Breast epithelium (tissue), 4 donors: ENCODE measurements around the gene STAM. TPM values are rescaled to one million over a fixed set of nuclear protein-coding genes. Genes with fewer than 3 reads are reported as not detected.

Experiments
- DNase-seq, 2 donors: peaks; one replicate each; pipeline ENCODE4 v3.0.0-alpha.2; 2019; ENCODE audit warnings: low spot score in 2 of 2
- H3K27ac ChIP-seq, 2 donors: fragments of 200-600 bp; sonication (generic) in 1 of 2; one replicate each; pipeline ENCODE4 v1.5.1; 2016 to 2019; ENCODE audit warnings: mild to moderate bottlenecking in 1 of 2
- H3K27me3 ChIP-seq, 2 donors: fragments of 200-600 bp; sonication (generic) in 1 of 2; one replicate each; pipeline versions ENCODE4 v1.5.1 to v1.6.0; 2017 to 2019; ENCODE audit warnings: control low read depth in 1 of 2, mild to moderate bottlenecking in 1 of 2
- H3K36me3 ChIP-seq: fragments of 200-600 bp; one replicate; pipeline ENCODE4 v1.5.1; 2019
- H3K4me1 ChIP-seq, 2 donors: fragments of 200-600 bp; sonication (generic); one replicate each; pipeline ENCODE4 v1.5.1; 2016 to 2019; ENCODE audit warnings: control low read depth in 1 of 2
- H3K4me3 ChIP-seq, 3 donors: fragments of 200-600 bp; sonication (generic); 1 replicate in 2 of 3; 2 replicates in 1 of 3; pipeline ENCODE4 v1.5.1; 2016 to 2019; ENCODE audit warnings: mild to moderate bottlenecking in 3 of 3, moderate library complexity in 2 of 3
- H3K9me3 ChIP-seq, 2 donors: fragments of 200-600 bp; sonication (generic) in 1 of 2; one replicate each; pipeline ENCODE4 v1.5.1; 2016 to 2019; ENCODE audit warnings: control low read depth in 1 of 2
- POLR2A ChIP-seq: fragments of 450-650 bp; IDR thresholded peaks from one replicate; pipeline ENCODE4 v1.6.1; 2016; ENCODE audit warnings: antibody characterized with exemption, mild to moderate bottlenecking, moderate library complexity
- POLR2AphosphoS5 ChIP-seq, 3 donors: sonication (generic); formaldehyde crosslinking; IDR thresholded peaks; one replicate each; pipeline ENCODE4 v1.6.1; 2017; ENCODE audit warnings: antibody characterized with exemption in 3 of 3
- intact Hi-C: fragments of 100-400 bp; cut with DNase I; formaldehyde crosslinking; loops from one replicate; pipeline ENCODE4 v1.15.1; 2023; ENCODE audit warnings: low total_unique reads
- total RNA-seq, 3 donors: library from RNA; depleted of rRNA; stranded (reverse); fragments of >200 nt; gene quantifications; one replicate each; pipeline ENCODE4 v1.1.0, GENCODE V29; 2016
- TF ChIP-seq, protein P1 (sequence below), 3 donors: fragments of 450-650 bp; IDR thresholded peaks; one replicate each; pipeline ENCODE4 v1.5.1; 2016 to 2017; ENCODE audit warnings: antibody characterized with exemption in 3 of 3, mild to moderate bottlenecking in 3 of 3, moderate library complexity in 3 of 3

Gene STAM
- total RNA-seq, 3 donors from 2014 or later: 19.0 to 25.2 (median 22.7) TPM

DNA sequence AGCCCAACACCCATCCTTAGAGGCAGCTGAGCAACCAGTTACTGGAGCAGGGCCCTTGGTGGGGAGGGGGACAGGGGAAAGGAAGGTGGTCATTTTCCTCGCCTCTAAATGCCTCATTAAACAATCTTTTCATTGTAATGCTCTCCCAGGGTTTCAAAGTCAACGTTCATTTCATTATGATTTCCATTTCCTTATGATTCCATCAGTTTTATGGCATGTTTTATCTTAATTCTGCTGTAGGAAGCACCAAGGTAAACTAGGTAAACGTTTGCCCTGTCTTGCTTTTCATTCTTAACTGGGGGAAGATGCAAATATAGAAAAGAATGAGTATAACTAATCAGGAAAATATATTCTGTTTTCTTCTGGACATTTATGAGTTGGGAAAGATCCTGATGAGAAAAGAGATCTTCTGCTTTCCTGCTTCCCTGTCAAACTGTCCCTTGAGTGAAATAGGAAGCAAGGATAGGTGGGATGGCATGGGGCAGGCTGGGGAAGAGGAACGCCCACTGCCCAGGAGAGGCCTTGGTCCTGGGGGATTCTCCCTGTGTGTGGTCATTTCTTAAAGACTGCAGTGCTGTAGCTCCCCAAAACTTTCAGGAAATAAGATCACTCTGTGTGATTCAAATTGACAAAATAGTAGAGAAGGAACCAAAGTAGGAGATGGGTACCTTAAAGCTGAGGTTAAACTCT lies 87.5 kb downstream of the STAM start:
- Histone ChIP-seq H3K4me3 (no peak overlapping the region), H3K9me3 (no peaks in the 10 kb centered on the region), H3K27ac (no peak overlapping the region), H3K4me1 (no peaks in the 10 kb centered on the region), H3K36me3 (no peaks in the 10 kb centered on the region), H3K27me3 (no peaks in the 10 kb centered on the region)
- no peak for DNase-seq
- TF ChIP-seq POLR2AphosphoS5 (IDR thresholded peaks at IDR 0.05): no peak
- TF ChIP-seq, protein P1, sequence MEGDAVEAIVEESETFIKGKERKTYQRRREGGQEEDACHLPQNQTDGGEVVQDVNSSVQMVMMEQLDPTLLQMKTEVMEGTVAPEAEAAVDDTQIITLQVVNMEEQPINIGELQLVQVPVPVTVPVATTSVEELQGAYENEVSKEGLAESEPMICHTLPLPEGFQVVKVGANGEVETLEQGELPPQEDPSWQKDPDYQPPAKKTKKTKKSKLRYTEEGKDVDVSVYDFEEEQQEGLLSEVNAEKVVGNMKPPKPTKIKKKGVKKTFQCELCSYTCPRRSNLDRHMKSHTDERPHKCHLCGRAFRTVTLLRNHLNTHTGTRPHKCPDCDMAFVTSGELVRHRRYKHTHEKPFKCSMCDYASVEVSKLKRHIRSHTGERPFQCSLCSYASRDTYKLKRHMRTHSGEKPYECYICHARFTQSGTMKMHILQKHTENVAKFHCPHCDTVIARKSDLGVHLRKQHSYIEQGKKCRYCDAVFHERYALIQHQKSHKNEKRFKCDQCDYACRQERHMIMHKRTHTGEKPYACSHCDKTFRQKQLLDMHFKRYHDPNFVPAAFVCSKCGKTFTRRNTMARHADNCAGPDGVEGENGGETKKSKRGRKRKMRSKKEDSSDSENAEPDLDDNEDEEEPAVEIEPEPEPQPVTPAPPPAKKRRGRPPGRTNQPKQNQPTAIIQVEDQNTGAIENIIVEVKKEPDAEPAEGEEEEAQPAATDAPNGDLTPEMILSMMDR (IDR thresholded peaks at IDR 0.05): no peak
- no peak for TF ChIP-seq POLR2A
- intact Hi-C loops: loop anchor here (2.0 to 10.0 kb wide), 2 partner anchors 65 to 117 kb away; partner anchors contain the start of gene HACD1

DNA sequence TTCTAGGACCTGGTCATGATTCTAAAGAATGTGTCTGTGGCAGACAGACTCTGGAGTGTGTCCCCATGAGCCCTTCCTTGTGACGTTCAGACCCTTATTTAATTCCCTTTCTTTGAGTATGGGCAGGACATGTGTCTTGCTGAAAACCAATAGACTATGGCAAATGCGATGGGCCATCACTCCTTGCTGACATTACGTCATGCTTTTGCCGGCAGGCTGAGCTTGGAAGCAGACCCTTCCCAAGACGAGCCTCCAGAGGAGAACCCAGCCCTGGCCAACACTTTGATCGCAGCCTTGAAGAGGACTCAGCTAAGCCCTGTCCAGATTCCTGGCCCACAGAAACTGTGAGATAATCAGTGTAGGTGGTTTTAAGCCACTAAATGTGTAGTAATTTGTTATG lies 89.7 kb downstream of the STAM start:
- intact Hi-C loops: loop anchor here (10.0 kb wide), 1 partner anchor 119 kb away; the partner anchor contains the start of gene HACD1
- no peak for TF ChIP-seq POLR2A
- TF ChIP-seq, protein P1 (IDR thresholded peaks at IDR 0.05): no peak
- TF ChIP-seq POLR2AphosphoS5 (IDR thresholded peaks at IDR 0.05): no peak
- H3K36me3 ChIP-seq: no peaks in the 10 kb centered on the region
- H3K27ac ChIP-seq: no peak overlapping the region
- no peaks in the 10 kb centered on the region for H3K27me3 ChIP-seq
- no peak for DNase-seq
- H3K4me3 ChIP-seq: no peak overlapping the region
- no peaks in the 10 kb centered on the region for H3K9me3 ChIP-seq
- no peaks in the 10 kb centered on the region for H3K4me1 ChIP-seq

DNA sequence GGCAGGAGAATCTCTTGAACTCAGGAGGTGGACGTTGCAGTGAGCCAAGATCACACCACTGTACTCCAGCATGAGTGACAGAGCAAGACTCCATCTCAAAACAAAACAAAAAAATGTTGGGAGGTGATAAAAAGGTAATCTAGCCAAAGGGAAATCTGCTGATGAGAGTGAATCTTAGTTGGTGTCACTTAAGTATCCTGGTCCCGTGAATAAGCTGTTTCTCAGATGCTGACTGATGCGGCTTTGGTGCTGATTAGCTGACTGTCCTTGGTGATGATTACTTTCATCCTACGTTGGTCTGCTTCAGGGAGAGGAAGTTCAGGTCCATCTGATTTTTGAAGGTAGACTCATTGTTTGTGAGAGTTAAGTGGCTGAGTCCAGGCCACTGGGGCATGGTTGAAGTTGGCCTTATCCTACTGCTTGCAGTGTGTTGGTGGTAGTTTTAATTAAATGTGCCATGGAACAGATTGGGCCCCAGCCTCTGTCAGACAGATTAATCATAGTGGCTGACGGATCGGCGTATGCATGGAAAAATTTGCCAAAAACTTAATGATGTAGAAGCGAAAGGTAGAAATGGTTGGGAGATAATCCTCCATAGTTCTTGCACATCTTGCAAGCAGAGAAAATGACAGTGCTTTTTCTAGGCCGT lies 90.6 kb downstream of the STAM start:
- intact Hi-C loops: loop anchor here (10.0 kb wide), 1 partner anchor 120 kb away; the partner anchor contains the start of gene HACD1
- H3K4me1 ChIP-seq: no peaks in the 10 kb centered on the region
- no peaks in the 10 kb centered on the region for H3K9me3 ChIP-seq
- no peak overlapping the region for H3K27ac ChIP-seq
- TF ChIP-seq, protein P1 (IDR thresholded peaks at IDR 0.05): no peak
- TF ChIP-seq POLR2AphosphoS5 (IDR thresholded peaks at IDR 0.05): no peak
- TF ChIP-seq POLR2A: no peak
- no peaks in the 10 kb centered on the region for H3K27me3 ChIP-seq
- no peaks in the 10 kb centered on the region for H3K36me3 ChIP-seq
- H3K4me3 ChIP-seq: no peak overlapping the region
- DNase-seq: no peak

DNA sequence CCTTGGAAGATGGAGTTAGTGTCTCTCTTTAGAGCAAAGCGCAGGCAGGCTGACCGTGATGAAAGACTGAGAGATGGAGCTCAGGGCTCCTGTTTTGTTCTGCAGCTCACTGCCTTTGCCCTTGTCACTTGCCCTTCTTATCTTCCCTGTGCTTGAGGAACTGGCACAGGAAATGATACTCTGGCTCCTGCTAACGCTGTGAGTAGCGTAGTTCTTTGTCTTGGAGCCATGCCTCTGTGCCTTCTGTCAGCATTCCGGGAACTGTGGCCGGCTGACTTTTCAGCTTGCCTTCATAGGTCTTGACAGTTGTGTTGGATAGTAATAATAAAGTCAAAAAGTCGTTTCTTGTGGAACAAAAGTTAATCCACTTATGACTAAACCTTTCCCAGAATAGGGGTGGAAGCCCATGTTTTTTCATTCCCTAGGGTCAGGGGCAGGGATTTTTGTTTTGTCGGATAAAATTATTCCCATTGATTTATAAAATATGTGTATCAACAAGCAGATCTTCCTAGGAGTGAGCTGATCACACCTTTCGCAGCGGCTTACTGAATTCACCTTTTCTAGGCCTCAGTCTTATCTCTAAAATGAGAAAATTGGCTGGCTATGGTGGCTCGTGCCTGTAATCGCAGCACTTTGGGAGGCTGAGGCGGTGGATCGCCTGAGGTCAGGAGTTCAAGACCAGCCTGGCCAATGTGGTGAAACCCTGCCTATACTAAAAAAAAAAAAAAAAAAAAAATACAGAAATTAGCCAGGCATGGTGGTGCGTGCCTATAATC lies 91.4 kb downstream of the STAM start:
- Histone ChIP-seq H3K27me3 (no peaks in the 10 kb centered on the region), H3K27ac (no peak overlapping the region), H3K36me3 (no peaks in the 10 kb centered on the region), H3K4me1 (no peaks in the 10 kb centered on the region), H3K4me3 (no peak overlapping the region), H3K9me3 (no peaks in the 10 kb centered on the region)
- no peak for DNase-seq
- TF ChIP-seq POLR2AphosphoS5 (IDR thresholded peaks at IDR 0.05) (no peak), POLR2A (no peak)
- TF ChIP-seq, protein P1 (IDR thresholded peaks at IDR 0.05): no peak
- intact Hi-C loops: loop anchor here (10.0 kb wide), 1 partner anchor 121 kb away; the partner anchor contains the start of gene HACD1
